NCI-H460 (cell line): ENCODE measurements around the gene LRRTM1. TPM values are rescaled to one million over a fixed set of nuclear protein-coding genes. Genes with fewer than 3 reads are reported as not detected.
A peak's percentile ranks its signal among the peaks of the same experiment; 100 is the strongest.

ENCODE experiments used
- DNase-seq: peaks from one replicate; pipeline ENCODE4 v3.0.0-alpha.2; 2016; ENCODE audit warnings: low read depth; ENCODE audit errors: extremely low read depth
- polyA plus RNA-seq: library from polyadenylated mRNA; depleted of rRNA; stranded (reverse); fragments of >200 nt; gene quantifications from 2 replicates; pipeline ENCODE4 v1.2.3, GENCODE V29; 2014; cell fraction: nucleus; rRNA removed
- total RNA-seq: library from RNA; depleted of rRNA; stranded (reverse); fragments of >200 nt; shearing (Covaris generic); gene quantifications from 2 replicates; pipeline ENCODE4 v1.2.3, GENCODE V29; 2014; rRNA removed

The LRRTM1 gene
- total RNA-seq = not detected in 2 replicates
- not detected in 2 replicates for polyA plus RNA-seq

- peak; percentile 8 for DNase-seq
Measured at GRCh38 chr2:80303909-80304837, at the start of gene LRRTM1. TSS of gene LRRTM1 (minus strand) at chr2:80304752. CDS start at chr2:80303819, 933 bp downstream.

- no peak for DNase-seq
Measured at GRCh38 chr2:80351231-80351630, 46.7 kb upstream of the LRRTM1 start.

GRCh38 chr2:80348953-80349352, 44.4 kb upstream of the LRRTM1 start:
- DNase-seq = no peak

- DNase-seq = no peak
Measured at GRCh38 chr2:80348078-80348477, 43.5 kb upstream of the LRRTM1 start.

- DNase-seq = no peak
Measured at GRCh38 chr2:80340022-80340421, 35.5 kb upstream of the LRRTM1 start.

GRCh38 chr2:80338794-80339193, 34.2 kb upstream of the LRRTM1 start:
- no peak for DNase-seq

- no peak for DNase-seq
Measured at GRCh38 chr2:80335411-80335810, 30.9 kb upstream of the LRRTM1 start.

GRCh38 chr2:80333886-80334285, 29.3 kb upstream of the LRRTM1 start:
- no peak for DNase-seq

GRCh38 chr2:80330527-80331450, 26.2 kb upstream of the LRRTM1 start:
- no peak for DNase-seq

- no peak for DNase-seq
Measured at GRCh38 chr2:80329491-80329890, 24.9 kb upstream of the LRRTM1 start.

GRCh38 chr2:80328159-80328571, 23.6 kb upstream of the LRRTM1 start:
- no peak for DNase-seq

GRCh38 chr2:80326861-80327260, 22.3 kb upstream of the LRRTM1 start:
- DNase-seq = no peak

GRCh38 chr2:80326214-80326613, 21.7 kb upstream of the LRRTM1 start:
- peak; percentile 15 for DNase-seq

GRCh38 chr2:80324525-80324924, 20.0 kb upstream of the LRRTM1 start:
- no peak for DNase-seq

GRCh38 chr2:80323610-80324009, 19.1 kb upstream of the LRRTM1 start:
- DNase-seq = no peak

- no peak for DNase-seq
Measured at GRCh38 chr2:80322958-80323357, 18.4 kb upstream of the LRRTM1 start.

GRCh38 chr2:80322311-80322920, 17.9 kb upstream of the LRRTM1 start:
- no peak for DNase-seq

- no peak for DNase-seq
Measured at GRCh38 chr2:80312282-80312839, 7.8 kb upstream of the LRRTM1 start.

GRCh38 chr2:80311304-80311703, 6.8 kb upstream of the LRRTM1 start:
- DNase-seq = no peak
